ENCODE data around the gene CNTN5. TPM values are rescaled to one million over a fixed set of nuclear protein-coding genes. Genes with fewer than 3 reads are reported as not detected.

Gene CNTN5
- total RNA-seq, 1 donor from 2014 or later = 1.6 TPM

- H3K4me1 Mint-ChIP-seq (ENCODE audit: low read depth, unreplicated experiment) = no peaks in the 10 kb centered on the region
- H3K4me3 Mint-ChIP-seq (ENCODE audit: unreplicated experiment) = no peak overlapping the region
- no peak for TF ChIP-seq CTCF (IDR thresholded peaks at IDR 0.05; ENCODE audit: partially characterized antibody, unreplicated experiment)
- H3K27me3 Mint-ChIP-seq (ENCODE audit: unreplicated experiment) = no peaks in the 10 kb centered on the region
- no peaks in the 10 kb centered on the region for H3K36me3 Mint-ChIP-seq (ENCODE audit: unreplicated experiment)
- no peak overlapping the region for H3K27ac Mint-ChIP-seq (ENCODE audit: unreplicated experiment)
- no peak for DNase-seq
- no peaks in the 10 kb centered on the region for H3K9me3 Mint-ChIP-seq (ENCODE audit: unreplicated experiment)
Observed at GRCh38 chr11:99229544-99229943, 208.8 kb downstream of the CNTN5 start.

GRCh38 chr11:99234534-99234933, 213.8 kb downstream of the CNTN5 start:
- no peak overlapping the region for H3K4me3 Mint-ChIP-seq (ENCODE audit: unreplicated experiment)
- H3K27me3 Mint-ChIP-seq (ENCODE audit: unreplicated experiment) = no peaks in the 10 kb centered on the region
- no peak for DNase-seq
- no peak overlapping the region for H3K27ac Mint-ChIP-seq (ENCODE audit: unreplicated experiment)
- H3K36me3 Mint-ChIP-seq (ENCODE audit: unreplicated experiment) = no peaks in the 10 kb centered on the region
- H3K9me3 Mint-ChIP-seq (ENCODE audit: unreplicated experiment) = no peaks in the 10 kb centered on the region
- no peak for TF ChIP-seq CTCF (IDR thresholded peaks at IDR 0.05; ENCODE audit: partially characterized antibody, unreplicated experiment)
- no peaks in the 10 kb centered on the region for H3K4me1 Mint-ChIP-seq (ENCODE audit: low read depth, unreplicated experiment)

GRCh38 chr11:99238401-99238800, 217.7 kb downstream of the CNTN5 start:
- no peak overlapping the region for H3K4me3 Mint-ChIP-seq (ENCODE audit: unreplicated experiment)
- no peaks in the 10 kb centered on the region for H3K9me3 Mint-ChIP-seq (ENCODE audit: unreplicated experiment)
- H3K27me3 Mint-ChIP-seq (ENCODE audit: unreplicated experiment) = no peaks in the 10 kb centered on the region
- DNase-seq = no peak
- no peaks in the 10 kb centered on the region for H3K36me3 Mint-ChIP-seq (ENCODE audit: unreplicated experiment)
- no peak for TF ChIP-seq CTCF (IDR thresholded peaks at IDR 0.05; ENCODE audit: partially characterized antibody, unreplicated experiment)
- no peaks in the 10 kb centered on the region for H3K4me1 Mint-ChIP-seq (ENCODE audit: low read depth, unreplicated experiment)
- H3K27ac Mint-ChIP-seq (ENCODE audit: unreplicated experiment) = no peak overlapping the region

- TF ChIP-seq CTCF (IDR thresholded peaks at IDR 0.05; ENCODE audit: partially characterized antibody, unreplicated experiment) = no peak
- Mint-ChIP-seq H3K4me3 (ENCODE audit: unreplicated experiment) (no peak overlapping the region), H3K4me1 (ENCODE audit: low read depth, unreplicated experiment) (no peaks in the 10 kb centered on the region), H3K36me3 (ENCODE audit: unreplicated experiment) (no peaks in the 10 kb centered on the region), H3K27ac (ENCODE audit: unreplicated experiment) (no peak overlapping the region), H3K9me3 (ENCODE audit: unreplicated experiment) (no peaks in the 10 kb centered on the region), H3K27me3 (ENCODE audit: unreplicated experiment) (no peaks in the 10 kb centered on the region)
- DNase-seq = no peak
Observed at GRCh38 chr11:99240192-99241030, 219.7 kb downstream of the CNTN5 start.

- Mint-ChIP-seq H3K27me3 (ENCODE audit: unreplicated experiment) (no peaks in the 10 kb centered on the region), H3K27ac (ENCODE audit: unreplicated experiment) (no peak overlapping the region), H3K36me3 (ENCODE audit: unreplicated experiment) (no peaks in the 10 kb centered on the region), H3K4me1 (ENCODE audit: low read depth, unreplicated experiment) (no peaks in the 10 kb centered on the region), H3K9me3 (ENCODE audit: unreplicated experiment) (no peaks in the 10 kb centered on the region), H3K4me3 (ENCODE audit: unreplicated experiment) (no peak overlapping the region)
- no peak for DNase-seq
- no peak for TF ChIP-seq CTCF (IDR thresholded peaks at IDR 0.05; ENCODE audit: partially characterized antibody, unreplicated experiment)
Observed at GRCh38 chr11:99241066-99241465, 220.3 kb downstream of the CNTN5 start.
